ENCODE measurements around the gene MATN4.

MATN4 gene

DNA sequence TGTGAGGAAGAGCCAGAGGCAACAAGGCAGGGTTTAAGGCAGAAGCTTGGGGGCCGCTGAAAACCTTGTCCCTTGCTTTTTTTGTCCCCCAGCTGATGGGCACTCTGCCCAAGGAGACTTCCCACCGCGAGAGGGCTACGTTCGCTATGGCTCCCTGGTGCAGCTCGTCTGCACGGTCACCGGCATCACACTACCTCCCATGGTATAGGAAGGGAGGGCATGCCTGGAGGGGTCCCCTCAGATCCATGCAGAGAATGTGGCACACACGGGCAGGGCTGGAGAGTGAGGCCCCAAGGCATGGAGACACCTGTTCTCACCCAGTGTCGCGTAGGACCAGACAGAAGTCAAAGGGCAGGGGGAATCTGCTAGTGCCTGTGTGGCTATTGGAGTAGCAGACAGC, 5.8 kb upstream of the MATN4 start:
- no peak for ATAC-seq
- no peak for DNase-seq

DNA sequence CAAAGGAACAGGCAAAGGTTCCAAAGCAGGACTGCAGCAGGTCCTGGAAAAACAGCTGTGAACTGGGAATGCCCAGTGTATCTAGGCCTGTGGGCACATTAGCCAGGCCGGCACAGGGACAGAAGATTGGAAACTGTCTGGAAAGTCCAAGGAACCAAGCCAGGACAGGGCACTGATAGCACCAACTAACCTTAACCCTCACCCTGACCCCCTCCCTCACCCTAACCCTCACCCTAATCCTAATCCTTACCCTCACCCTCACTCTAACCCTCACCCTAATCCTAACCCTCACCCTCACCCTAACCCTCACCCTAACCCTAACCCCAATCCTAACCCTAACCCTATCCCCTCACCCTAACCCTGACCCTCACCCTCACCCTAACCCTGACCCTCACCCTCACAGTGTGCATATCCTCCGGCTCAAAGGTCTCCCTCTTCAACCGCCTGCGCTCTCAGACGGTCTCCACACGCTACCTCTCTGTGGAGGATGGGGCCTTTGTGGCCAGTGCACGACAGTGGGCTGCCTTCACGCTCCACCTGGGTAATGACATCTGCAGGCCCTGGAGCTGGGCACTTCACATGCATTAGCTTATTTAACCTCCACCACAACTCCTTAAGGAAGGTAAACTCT, 5.1 kb upstream of the MATN4 start:
- no peak for ATAC-seq
- DNase-seq: no peak

DNA sequence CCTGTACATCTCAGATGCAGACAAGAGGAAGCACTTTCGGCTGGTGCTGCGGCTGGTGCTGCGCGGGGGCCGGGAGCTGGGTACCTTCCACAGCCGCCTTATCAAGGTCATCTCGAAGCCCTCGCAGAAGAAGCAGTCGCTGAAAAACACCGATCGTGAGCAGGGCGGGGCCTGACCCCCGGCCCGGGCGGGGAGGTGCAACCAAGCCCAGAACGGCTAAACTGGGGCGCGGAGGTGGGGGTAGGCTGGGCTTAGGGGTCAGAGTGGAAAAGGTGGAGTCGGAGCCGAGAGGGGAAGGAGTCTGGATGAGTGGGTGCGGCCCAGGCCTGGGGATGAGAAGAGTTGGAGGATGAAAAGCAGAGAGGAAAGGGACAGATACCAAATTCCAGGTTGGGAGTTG, 4.1 kb upstream of the MATN4 start:
- DNase-seq: no peak
- no peak for ATAC-seq

DNA sequence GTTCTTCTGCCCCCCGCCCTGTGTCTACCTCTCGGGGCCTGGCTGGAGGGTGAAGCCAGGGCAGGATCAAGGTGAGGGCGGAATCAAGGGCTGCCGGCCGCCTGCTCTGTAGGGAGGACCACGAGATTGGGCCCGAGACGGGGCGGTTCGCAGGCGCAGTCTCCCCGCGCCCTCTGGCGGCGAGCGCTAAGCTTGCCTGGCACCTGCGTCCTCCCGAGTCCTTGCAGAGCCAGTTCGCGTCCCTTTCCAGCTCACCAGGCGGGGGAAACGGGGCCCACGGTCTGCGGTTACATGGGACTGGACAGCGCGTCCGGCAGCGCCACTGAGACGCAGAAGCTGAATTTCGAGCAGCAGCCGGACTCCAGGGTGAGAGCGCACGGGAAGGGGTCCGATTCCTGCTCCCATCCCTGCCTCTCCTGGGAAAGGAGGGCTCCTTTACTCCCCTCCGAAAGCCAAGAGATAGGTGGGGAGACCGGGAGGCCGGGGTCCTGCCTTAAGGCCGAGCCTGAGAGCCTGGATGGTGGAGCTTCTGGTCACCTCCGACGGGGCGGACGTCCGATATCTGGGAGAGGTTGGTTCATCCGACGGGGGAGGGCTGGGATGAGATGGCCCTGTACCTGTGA, 3.6 kb upstream of the MATN4 start:
- ATAC-seq (peak; percentile 74), DNase-seq (peak; percentile 82)

DNA sequence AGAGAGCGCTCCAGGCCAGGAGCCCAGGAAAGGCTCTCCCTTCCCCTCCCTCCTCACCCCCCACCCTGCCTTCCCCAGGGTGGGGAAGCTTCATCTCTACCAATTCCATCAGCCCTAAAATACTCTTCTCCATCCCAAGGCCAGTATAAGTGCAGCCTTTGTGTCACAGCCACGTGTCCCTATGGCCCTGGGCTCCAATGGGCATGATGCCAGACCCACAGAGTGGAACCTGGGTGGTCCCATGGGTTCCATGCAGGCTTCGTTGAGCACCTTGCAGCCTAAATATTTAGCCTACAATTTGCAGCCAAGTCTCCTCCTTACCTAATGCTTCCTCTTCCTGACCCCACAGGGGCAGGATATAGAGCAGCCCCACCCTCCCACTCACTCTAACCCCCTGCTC, 976 bp upstream of the MATN4 start:
- ATAC-seq: no peak
- DNase-seq: no peak

DNA sequence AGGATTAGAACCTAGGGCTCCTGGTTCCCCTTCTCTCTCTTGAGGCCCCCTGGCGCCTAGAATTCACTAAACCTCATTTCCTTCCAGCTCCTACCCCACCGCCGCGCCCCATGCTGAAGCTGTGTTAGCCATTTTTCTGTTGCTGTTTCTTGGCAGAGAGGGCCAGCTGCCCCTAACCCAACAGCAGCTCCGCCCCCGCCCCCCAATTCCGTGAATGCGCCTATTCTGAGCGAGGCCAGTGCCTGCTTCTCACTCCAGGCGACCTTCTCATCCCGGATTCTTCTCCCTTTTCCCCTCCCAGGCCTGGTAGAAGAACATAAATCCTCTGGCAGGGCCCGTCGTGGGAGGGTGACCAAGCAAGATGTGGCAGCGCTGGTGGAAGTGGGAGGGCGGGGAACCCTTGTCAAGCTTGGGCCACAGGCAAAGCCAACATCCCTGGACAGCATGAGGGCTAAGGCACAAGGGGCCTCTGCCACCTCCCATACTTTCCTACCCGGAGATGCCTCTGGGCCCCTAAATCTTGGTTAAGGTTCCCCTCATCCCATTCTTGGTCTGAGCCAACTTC, 941 bp downstream of the MATN4 start:
- DNase-seq: no peak
- ATAC-seq: no peak

DNA sequence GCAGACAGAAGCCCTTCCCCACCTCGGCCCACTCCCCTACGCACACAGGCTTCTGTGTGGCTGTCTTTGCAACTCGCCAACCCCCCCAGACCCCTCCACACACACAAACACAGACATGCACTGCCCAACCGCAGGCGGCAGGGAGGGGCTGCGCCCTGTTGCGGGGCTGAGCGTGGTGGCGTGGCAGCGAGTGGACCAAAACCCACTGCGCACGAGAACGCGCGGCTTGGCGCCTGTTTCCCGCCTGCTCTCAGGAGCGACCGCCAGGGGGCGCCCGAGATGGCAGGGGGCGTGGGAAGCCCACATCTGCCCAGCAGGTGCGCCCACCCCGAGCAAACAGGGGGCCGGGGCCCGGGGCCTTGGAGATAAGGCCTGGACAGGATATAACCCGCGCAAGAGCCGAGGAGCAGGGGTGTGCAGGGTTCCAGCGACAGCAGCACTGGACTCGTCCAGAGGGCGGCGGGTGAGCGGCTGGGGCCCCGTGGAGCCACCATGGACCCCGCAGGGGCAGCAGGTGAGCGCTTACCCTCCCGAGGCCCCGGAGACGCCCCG, 1.6 kb downstream of the MATN4 start, which contains the start of gene RBPJL:
Gene RBPJL, plus strand, starts transcription at position 410 of the 552 bp plus-strand sequence. Its CDS starts 83 bp downstream, at position 493.
- DNase-seq (peak; percentile 76), ATAC-seq (no peak)

DNA sequence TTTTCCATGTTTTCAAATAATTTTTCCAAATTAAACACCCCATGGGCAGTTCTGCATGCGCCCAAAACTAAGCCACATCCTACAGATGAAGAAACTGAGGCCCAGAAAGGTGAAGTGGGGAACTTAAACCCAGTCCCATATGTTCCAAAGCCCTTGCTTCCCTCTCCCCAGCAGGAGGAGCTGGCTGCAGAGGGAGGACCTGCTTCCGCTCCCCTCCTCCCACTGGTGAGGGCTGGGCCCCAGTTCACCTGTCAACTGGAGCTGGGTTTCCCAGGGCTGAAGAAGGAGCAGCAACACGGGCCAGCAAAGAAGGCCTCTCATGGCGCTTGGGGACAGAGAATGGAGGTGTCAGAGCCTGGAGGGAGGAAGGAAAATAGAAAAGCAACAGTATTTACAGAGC, 2.8 kb downstream of the MATN4 start:
- no peak for ATAC-seq
- no peak for DNase-seq

DNA sequence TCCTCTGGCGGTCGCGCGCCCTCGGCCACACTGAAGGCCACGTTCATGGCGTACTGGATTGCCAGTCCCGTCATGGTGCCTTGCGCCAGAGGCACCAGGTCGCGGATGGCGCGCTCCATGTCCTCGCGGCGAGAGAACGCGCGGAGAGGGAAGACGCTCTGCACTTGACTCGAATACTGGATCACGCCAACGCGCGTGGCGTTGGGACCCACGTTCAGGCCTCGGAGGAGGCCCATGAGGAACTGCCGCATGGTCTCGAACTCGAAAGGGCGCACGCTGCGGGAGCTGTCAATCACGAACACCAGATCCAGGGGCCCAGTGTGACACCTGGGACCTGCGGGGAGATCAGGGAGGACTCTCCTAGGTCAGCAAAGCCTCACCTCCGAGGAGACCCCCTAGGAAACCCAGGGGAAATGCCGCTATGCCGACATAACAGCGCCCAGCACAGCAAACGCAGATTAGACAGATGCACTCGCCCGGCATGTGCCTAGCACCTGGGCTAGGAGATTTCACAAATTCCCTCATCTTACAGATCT, 3.6 kb downstream of the MATN4 start:
- DNase-seq: no peak
- no peak for ATAC-seq

DNA sequence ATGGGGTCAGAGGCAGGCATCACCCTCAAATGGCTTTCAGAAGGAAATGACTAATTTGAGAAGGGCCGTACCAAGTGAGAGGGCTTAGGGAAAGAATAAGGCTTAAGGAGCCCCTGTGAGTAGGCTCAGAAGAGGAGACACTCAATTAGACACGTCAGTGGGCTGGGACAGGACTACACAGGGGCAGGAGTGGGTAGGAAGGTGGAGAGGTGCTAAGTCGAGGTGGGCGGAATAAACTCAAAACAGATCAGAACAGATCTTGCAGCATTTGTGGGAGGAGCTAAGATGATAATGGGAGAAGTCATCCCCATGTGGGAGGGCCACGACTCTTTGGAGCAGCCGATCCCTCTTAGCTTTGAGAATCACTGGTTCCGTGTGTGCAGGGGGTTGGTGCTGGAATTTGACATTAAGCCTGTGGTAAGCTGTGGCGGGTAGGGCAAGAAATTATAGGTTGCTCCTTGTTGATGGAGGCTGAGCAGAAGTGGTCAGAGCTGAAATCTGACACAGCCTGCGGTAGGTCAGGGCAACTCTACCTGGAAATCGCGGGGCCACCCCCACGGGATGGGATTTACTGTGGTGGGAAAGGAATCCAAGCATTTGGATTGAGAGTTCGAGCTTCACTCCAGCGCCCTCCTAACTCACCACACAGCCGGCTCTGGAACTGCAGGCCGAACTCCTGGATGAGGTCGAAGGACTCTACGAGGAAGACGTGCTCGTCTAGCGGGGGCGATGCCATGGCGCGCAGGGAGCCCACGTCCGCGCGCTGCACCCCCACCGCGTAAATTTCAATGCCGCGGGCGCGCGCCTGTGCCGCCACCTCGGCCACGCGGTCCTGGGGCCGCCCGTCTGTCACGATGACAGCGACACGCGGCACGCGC, 4.3 kb downstream of the MATN4 start:
- ATAC-seq (peak; percentile 80), DNase-seq (no peak)

DNA sequence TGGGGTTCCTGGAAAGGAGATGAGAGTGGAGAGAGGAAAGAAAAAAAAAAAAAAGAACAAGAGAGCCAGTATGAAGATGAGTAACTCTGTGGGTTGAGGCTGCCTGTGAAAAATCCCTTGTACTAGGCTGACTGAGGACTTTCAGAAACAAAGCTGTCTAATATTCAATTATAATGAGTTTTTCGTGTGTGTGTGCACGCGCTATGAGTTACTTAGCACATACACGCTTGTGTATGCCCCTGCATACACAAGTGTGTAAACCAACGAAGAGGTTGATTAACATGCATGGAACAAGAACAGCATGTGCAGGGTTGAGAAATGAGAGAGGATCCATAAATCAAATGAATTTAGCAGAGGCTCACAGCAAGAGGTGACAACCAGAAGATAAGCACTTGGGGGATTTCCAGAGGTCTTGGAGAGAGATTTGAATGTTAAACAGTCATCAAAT, 6.3 kb downstream of the MATN4 start:
- ATAC-seq (peak; percentile 6), DNase-seq (no peak)

DNA sequence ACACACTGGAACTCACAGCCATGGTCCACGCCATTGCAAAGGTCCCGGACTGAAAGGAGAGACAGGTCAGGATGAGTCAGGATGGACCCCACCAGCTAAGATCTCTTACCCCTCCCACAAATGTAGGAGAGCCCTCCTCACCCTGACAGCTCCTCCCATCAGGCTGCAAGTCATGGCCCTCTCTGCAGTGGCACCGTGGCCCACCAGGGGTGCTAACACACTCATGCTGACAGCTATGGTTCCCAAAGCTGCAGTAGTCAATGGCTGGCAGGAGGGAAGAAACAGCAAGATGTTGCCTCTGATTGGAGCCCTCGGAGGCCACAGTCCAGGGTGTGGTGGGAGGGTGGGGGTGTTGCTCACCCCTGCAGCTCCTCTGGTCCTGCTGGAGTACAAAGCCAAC, 7.1 kb downstream of the MATN4 start:
- ATAC-seq: peak; percentile 49
- DNase-seq: peak; percentile 63

DNA sequence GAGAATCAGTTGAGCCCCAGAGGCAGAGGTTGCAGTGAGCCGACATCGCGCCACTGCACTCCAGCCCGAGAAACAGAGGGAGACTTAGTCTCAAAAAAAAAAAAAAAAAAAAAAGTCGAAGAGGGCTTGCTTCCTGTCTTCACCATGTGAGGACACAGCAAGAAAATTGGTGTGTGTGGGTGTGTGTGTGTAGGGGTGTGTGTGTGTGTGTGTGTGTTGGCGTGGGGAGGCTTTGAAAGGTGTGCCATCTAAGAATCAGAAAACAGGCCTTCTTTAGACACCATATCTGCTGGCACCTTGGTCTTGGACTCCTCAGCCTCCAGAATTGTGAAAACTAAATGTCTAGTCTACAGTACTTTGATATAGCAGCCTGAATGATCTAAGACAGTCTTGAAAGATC, 8.3 kb downstream of the MATN4 start:
- ATAC-seq (no peak), DNase-seq (no peak)

DNA sequence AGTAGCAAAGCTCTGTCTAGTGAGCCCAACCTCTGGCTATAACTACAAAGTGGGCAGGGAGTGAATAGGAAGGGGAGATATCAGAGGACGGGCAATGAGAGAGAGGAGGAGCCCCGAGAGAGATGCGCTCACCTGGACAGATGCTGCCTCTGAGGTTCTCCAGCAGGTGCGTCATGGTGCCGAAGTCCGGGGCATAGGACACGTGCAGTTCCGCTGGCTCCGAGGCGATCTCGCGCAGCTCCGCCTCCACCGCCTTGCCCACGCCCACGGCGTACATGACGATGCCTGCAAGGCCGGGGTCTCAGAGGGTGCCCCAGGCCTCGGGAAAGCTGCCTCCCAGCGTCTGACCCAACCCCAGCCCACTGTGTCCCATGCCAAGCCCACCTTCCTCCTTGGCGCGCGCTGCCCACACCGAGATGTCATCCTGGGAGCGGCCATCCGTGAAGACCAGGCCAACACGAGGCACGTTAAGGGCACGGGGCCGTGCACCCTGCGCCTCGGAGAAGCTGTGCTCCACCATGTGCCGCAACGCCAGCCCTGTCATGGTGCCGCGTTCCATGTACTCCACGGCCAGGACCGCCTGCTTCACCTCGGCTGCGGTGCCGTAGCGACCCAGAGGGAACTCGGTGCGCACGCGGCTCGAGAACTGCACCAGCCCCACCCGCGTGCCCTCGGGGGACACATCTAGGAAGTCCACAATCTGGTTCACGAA, 10.2 kb downstream of the MATN4 start:
- ATAC-seq: no peak
- no peak for DNase-seq

DNA sequence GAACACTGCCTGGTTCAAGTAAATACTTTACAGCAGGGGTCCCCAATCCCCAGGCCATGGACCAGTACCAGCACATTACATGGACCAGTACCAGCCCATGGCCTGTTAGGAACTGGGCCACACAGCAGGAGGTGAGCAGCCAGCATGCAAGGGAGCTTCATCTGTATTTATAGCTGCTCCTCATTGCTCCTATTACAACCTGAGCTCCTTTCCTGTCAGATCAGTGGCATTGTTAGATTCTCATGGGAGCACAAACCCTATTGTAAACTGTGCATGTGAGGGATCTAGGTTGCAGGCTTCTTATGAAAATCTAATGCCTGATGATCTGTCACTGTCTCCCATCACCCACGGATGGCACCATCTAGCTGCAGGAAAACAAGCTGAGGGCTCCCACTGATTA, 13.4 kb downstream of the MATN4 start:
- no peak for ATAC-seq
- no peak for DNase-seq

DNA sequence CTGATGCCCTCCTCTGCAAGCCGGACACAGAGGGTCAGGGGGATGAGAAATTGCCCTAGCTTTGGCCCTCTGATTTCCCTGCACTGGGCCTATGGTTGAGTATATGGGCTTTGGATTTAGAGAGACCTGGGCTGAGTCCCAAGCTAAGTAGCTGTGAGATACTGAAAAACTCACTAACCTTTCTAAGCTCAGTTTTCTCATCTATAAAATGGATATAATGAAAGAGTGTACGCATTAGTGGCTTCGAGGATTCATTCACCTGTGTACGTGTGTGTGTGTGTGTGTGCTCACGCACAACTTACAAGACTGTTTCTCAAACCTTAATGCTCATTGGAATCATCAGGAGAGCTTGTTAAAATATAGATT, 14.1 kb downstream of the MATN4 start:
- DNase-seq: no peak
- no peak for ATAC-seq

DNA sequence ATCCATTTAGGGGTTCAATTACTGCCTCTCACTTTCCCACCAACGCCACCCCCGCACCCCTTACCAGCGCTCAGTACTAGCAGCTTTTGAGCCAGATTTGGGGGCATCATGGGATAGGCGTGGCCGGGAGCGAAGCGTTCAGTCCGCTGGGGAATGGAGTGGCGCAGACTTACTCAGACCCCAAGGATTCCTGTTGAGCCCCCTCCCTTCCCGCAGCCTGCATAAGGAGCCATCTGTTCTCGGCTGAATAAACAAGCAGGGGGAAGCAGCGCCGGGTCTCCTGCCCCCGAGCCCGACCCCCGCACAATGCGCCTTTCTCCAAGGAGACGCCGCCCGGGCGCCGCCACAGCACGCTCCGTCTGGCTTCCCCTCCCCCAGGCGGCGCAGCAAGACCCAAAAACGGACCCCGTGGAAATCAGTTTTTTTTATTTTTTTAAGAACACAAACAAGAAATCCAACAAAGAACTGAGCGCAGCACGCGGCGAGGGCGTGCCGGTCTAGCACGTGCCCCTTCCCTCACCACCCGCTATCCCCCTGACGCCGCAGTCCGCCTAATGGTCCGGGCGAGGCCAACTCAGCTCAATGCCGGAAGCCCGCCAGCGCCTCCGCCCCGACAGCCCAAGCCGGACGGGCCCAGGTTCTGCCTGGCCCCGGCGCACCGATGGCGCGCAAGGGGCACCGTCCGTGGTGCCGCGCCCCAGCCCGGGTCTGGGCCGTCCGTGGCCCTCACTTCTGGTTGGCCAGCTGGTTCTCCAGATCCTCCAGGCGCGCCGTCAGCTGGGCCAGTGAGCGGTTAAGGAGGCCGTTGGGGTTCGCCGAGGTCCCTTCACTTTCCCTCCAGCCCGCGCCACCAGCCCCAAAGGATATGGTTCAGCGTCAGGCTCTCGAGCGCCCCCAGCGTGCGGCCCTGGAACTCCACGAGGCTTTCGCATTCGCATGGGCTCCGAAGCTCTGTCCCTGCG, 14.8 kb downstream of the MATN4 start:
- DNase-seq (peak; percentile 91), ATAC-seq (peak; percentile 83)

DNA sequence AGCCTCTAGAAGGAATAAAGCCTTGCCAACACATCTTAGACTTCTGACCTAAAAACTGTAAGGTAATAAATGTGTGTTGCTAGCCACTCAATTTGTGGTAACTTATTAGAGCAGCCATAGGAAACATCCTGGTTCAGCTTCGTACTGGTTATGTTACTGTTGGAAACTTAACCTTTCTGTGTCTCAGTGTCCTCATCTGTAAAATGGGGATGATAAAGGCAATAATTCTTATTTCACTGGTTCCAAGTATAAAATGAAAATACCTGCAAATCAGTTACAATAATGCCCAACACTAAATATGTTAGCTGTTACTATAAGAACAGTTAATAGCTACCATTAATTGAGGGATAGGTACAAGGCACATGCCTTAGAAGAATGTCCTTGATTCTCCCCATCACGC, 15.8 kb downstream of the MATN4 start:
- no peak for ATAC-seq
- no peak for DNase-seq

DNA sequence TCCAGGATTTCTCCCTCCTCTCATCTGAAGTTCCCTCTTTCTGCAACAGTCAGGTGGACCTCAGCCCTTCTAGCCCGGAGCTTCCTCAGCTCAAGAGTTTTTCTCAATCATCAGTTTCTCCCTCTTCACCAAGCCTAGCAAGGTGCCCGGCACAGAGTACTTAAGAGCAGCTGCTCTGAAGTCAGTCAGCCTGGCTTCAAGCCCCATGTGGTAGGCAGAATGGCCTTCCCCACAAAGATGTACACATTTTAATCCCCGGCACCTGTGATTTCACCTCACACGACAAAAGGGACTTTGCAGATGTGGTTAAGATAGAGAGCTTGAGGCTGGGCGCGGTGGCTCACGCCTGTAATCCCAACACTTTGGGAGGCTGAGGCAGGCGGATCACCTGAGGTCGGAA, 16.6 kb downstream of the MATN4 start:
- no peak for ATAC-seq
- DNase-seq: no peak

DNA sequence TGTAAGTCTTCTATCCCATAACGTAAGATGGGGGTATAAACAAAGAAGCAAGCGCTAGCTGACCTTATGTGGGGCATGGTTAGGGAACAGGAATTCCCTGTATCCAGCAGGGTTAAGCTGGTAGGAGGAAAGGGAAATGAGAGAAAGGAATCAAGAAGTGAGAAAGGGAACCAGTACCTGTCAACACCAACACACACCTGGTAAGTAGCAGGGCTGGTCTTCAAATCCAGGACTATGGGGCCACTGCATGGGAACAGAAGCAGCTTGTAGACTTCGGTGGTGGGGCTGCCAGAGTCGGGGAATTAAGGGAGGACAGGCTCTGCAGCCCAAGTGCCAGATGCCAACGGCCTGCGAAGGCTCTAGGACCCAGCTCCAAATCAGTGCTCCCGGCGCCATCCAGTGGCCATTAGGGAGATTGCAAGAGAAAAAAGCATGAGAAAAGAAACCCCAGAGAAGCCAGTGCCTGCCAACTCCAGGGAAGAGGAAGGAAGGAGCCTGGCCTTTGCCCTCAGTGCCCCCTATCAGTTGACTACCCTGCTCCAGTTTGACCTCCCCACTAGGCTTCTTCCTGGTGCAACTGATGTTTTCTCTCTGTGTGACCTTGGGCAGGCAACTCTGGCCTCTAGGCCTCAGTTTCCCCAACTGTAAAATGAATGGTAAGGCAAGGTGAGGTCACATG, 17.3 kb downstream of the MATN4 start:
- ATAC-seq: peak; percentile 49
- peak; percentile 73 for DNase-seq

All from stimulated activated naive CD8-positive, alpha-beta T cell treated with anti-CD3 and anti-CD28 coated beads, Interleukin-15, Interleukin-2, amounts not matched to agents 100 U/mL and 50 U/mL, for 24 hours (primary cell).